Loucy (cell line): ENCODE results near the gene OR2W1.

ENCODE experiments used
- CTCF ChIP-seq: fragments of 200-600 bp; sonication (generic); conservative IDR thresholded peaks from 2 replicates; pipeline ENCODE4 v1.5.1; 2014; ENCODE audit warnings: mild to moderate bottlenecking, antibody characterized with exemption, low read length
- EZH2phosphoT487 ChIP-seq: fragments of 200-600 bp; IDR thresholded peaks from 2 replicates; pipeline ENCODE4 v1.6.1; 2018; ENCODE audit warnings: antibody characterized with exemption, mild to moderate bottlenecking, moderate library complexity, borderline replicate concordance

- TF ChIP-seq EZH2phosphoT487, result no peak
- no peak for TF ChIP-seq CTCF
Measured at GRCh38 chr6:29019629-29020028, 25.3 kb downstream of the OR2W1 start.
